ENCODE results near the gene NEIL3.

NEIL3 gene

GRCh38 chr4:177311589-177311988 lies 1.9 kb downstream of the NEIL3 start:
- Histone ChIP-seq H2AFZ (ENCODE audit: low read depth) (no peak overlapping the region), H3K4me3 (IDR thresholded peaks at IDR 0.05; ENCODE audit: insufficient read depth, low read depth, low read length) (no peak overlapping the region), H3K4me2 (peak overlapping the region; percentile 95), H3K79me2 (ENCODE audit: insufficient read depth, low read depth) (peaks cover 60% of the 10 kb centered on the region), H3K4me1 (ENCODE audit: low read depth, poor library complexity, severe bottlenecking) (peaks cover 82% of the 10 kb centered on the region), H4K20me1 (ENCODE audit: insufficient read depth) (no peaks in the 10 kb centered on the region), H3K27me3 (ENCODE audit: insufficient read depth, low read depth) (no peaks in the 10 kb centered on the region), H3K36me3 (ENCODE audit: insufficient read depth) (no peaks in the 10 kb centered on the region), H3K27ac (no peak overlapping the region), H3K9ac (no peak overlapping the region)
- TF ChIP-seq CTCF (conservative IDR thresholded peaks at IDR 0.05; ENCODE audit: low read depth, low read length), result no peak

- TF ChIP-seq CTCF (conservative IDR thresholded peaks at IDR 0.05; ENCODE audit: low read depth, low read length), result no peak
These were observed 3.6 kb downstream of the NEIL3 start for GRCh38 chr4:177313263-177313662.

GRCh38 chr4:177315767-177316464 lies 6.2 kb downstream of the NEIL3 start:
- Histone ChIP-seq H3K36me3 (ENCODE audit: insufficient read depth) (no peaks in the 10 kb centered on the region), H2AFZ (ENCODE audit: low read depth) (no peak overlapping the region), H4K20me1 (ENCODE audit: insufficient read depth) (no peaks in the 10 kb centered on the region), H3K27ac (no peak overlapping the region), H3K27me3 (ENCODE audit: insufficient read depth, low read depth) (no peaks in the 10 kb centered on the region), H3K4me2 (no peak overlapping the region; the same call in 1 of the 2 replicates), H3K4me1 (ENCODE audit: low read depth, poor library complexity, severe bottlenecking) (peaks cover 52% of the 10 kb centered on the region), H3K4me3 (IDR thresholded peaks at IDR 0.05; ENCODE audit: insufficient read depth, low read depth, low read length) (no peak overlapping the region), H3K9ac (no peak overlapping the region), H3K79me2 (ENCODE audit: insufficient read depth, low read depth) (peaks cover 89% of the 10 kb centered on the region)
- no peak for TF ChIP-seq CTCF (conservative IDR thresholded peaks at IDR 0.05; ENCODE audit: low read depth, low read length)

More at GRCh38 chr4:177313263-177313662, 3.6 kb downstream of the NEIL3 start:
- H2AFZ ChIP-seq (ENCODE audit: low read depth), result no peak overlapping the region
- H3K4me2 ChIP-seq, result peak overlapping the region; percentile 4; the same call in 1 of the 2 replicates
- no peak overlapping the region for H3K27ac ChIP-seq
- no peak overlapping the region for H3K9ac ChIP-seq
- no peaks in the 10 kb centered on the region for H3K27me3 ChIP-seq (ENCODE audit: insufficient read depth, low read depth)
- H3K4me1 ChIP-seq (ENCODE audit: low read depth, poor library complexity, severe bottlenecking), result peaks cover 65% of the 10 kb centered on the region
- peaks cover 73% of the 10 kb centered on the region for H3K79me2 ChIP-seq (ENCODE audit: insufficient read depth, low read depth)
- no peaks in the 10 kb centered on the region for H3K36me3 ChIP-seq (ENCODE audit: insufficient read depth)
- H4K20me1 ChIP-seq (ENCODE audit: insufficient read depth), result no peaks in the 10 kb centered on the region
- no peak overlapping the region for H3K4me3 ChIP-seq (IDR thresholded peaks at IDR 0.05; ENCODE audit: insufficient read depth, low read depth, low read length)

- no peak for TF ChIP-seq CTCF (conservative IDR thresholded peaks at IDR 0.05; ENCODE audit: low read depth, low read length)
These were observed 11.0 kb downstream of the NEIL3 start for GRCh38 chr4:177320721-177321120.

More at GRCh38 chr4:177320721-177321120, 11.0 kb downstream of the NEIL3 start:
- no peaks in the 10 kb centered on the region for H3K27me3 ChIP-seq (ENCODE audit: insufficient read depth, low read depth)
- peaks cover 87% of the 10 kb centered on the region for H3K79me2 ChIP-seq (ENCODE audit: insufficient read depth, low read depth)
- peaks cover 19% of the 10 kb centered on the region for H3K4me1 ChIP-seq (ENCODE audit: low read depth, poor library complexity, severe bottlenecking)
- no peak overlapping the region for H3K27ac ChIP-seq
- H3K4me3 ChIP-seq (IDR thresholded peaks at IDR 0.05; ENCODE audit: insufficient read depth, low read depth, low read length), result no peak overlapping the region
- H3K36me3 ChIP-seq (ENCODE audit: insufficient read depth), result peaks cover 10% of the 10 kb centered on the region; the same call in 1 of the 2 replicates
- no peak overlapping the region for H3K9ac ChIP-seq
- no peak overlapping the region for H2AFZ ChIP-seq (ENCODE audit: low read depth)
- H3K4me2 ChIP-seq, result no peak overlapping the region
- H4K20me1 ChIP-seq (ENCODE audit: insufficient read depth), result no peaks in the 10 kb centered on the region
